BLaER1 (cell line): ENCODE data around the gene SMG6.

Experiments
- H3K27ac ChIP-seq: shearing (Covaris generic); formaldehyde crosslinking; 2 replicates; pipeline ENCODE4 v1.8.1; 2022
- H3K27me3 ChIP-seq: shearing (Covaris generic); formaldehyde crosslinking; 2 replicates; pipeline ENCODE4 v1.8.1; 2022
- H3K36me3 ChIP-seq: shearing (Covaris generic); formaldehyde crosslinking; 2 replicates; pipeline ENCODE4 v1.8.1; 2022
- H3K4me1 ChIP-seq: shearing (Covaris generic); formaldehyde crosslinking; 2 replicates; pipeline ENCODE4 v1.8.1; 2022
- H3K4me2 ChIP-seq: shearing (Covaris generic); formaldehyde crosslinking; 2 replicates; pipeline ENCODE4 v1.8.1; 2022
- H3K4me3 ChIP-seq: shearing (Covaris generic); formaldehyde crosslinking; 2 replicates; pipeline ENCODE4 v1.8.1; 2022
- H3K9ac ChIP-seq: shearing (Covaris generic); formaldehyde crosslinking; 2 replicates; pipeline ENCODE4 v1.8.1; 2022
- H3K9me3 ChIP-seq: shearing (Covaris generic); formaldehyde crosslinking; 2 replicates; pipeline ENCODE4 v1.8.1; 2022
- H4K20me1 ChIP-seq: shearing (Covaris generic); formaldehyde crosslinking; 2 replicates; pipeline ENCODE4 v1.8.1; 2022
- Cebpa-rat ChIP-seq: shearing (Covaris generic); IDR thresholded peaks from 2 replicates; pipeline ENCODE4 v1.8.1; 2022

Gene SMG6

GRCh38 chr17:2060681-2061440 is 242.7 kb downstream of the SMG6 start:
- H3K27me3 ChIP-seq: peaks cover 53% of the 10 kb centered on the region
- no peak overlapping the region; the same call in 1 of the 2 replicates for H3K27ac ChIP-seq
- H3K9me3 ChIP-seq: no peaks in the 10 kb centered on the region

DNA sequence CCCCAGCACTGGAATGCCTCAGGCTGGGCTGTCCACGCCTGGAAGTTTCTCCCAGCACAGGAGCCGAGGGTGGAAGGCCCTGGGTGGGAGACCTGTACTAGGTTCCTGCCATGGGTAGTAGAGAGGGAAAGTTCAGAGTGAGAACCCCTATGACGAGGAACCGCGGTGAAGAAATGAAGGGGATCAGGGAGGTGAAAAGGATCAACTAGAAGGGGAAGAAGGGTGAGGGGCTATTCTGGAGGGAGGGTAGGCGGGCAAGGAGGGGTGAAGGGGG is 243.3 kb downstream of the SMG6 start:
- peaks cover 40% of the 10 kb centered on the region for H3K36me3 ChIP-seq
- H3K4me3 ChIP-seq: no peak overlapping the region
- peaks cover 91% of the 10 kb centered on the region for H3K4me1 ChIP-seq
- no peak overlapping the region; the same call in 1 of the 2 replicates for H3K27ac ChIP-seq
- H3K27me3 ChIP-seq: peaks cover 59% of the 10 kb centered on the region
- TF ChIP-seq Cebpa-rat: no peak
- no peaks in the 10 kb centered on the region for H3K9me3 ChIP-seq
- H4K20me1 ChIP-seq: peaks cover 31% of the 10 kb centered on the region
- peak overlapping the region; percentile 100 for H3K4me2 ChIP-seq
- H3K9ac ChIP-seq: peak overlapping the region; percentile 71; the same call in 1 of the 2 replicates

More at GRCh38 chr17:2060681-2061440, 242.7 kb downstream of the SMG6 start:
- no peak overlapping the region for H3K4me3 ChIP-seq
- peaks cover 27% of the 10 kb centered on the region for H4K20me1 ChIP-seq
- H3K4me1 ChIP-seq: peaks cover 96% of the 10 kb centered on the region
- peaks cover 44% of the 10 kb centered on the region for H3K36me3 ChIP-seq
- no peak overlapping the region for H3K9ac ChIP-seq
- H3K4me2 ChIP-seq: peak overlapping the region; percentile 100
- no peak for TF ChIP-seq Cebpa-rat

- H3K4me2 ChIP-seq: peak overlapping the region; percentile 100
- peaks cover 40% of the 10 kb centered on the region for H3K36me3 ChIP-seq
- H3K4me3 ChIP-seq: peak overlapping the region; percentile 63
Observed at GRCh38 chr17:2059547-2060384, 243.8 kb downstream of the SMG6 start.

DNA sequence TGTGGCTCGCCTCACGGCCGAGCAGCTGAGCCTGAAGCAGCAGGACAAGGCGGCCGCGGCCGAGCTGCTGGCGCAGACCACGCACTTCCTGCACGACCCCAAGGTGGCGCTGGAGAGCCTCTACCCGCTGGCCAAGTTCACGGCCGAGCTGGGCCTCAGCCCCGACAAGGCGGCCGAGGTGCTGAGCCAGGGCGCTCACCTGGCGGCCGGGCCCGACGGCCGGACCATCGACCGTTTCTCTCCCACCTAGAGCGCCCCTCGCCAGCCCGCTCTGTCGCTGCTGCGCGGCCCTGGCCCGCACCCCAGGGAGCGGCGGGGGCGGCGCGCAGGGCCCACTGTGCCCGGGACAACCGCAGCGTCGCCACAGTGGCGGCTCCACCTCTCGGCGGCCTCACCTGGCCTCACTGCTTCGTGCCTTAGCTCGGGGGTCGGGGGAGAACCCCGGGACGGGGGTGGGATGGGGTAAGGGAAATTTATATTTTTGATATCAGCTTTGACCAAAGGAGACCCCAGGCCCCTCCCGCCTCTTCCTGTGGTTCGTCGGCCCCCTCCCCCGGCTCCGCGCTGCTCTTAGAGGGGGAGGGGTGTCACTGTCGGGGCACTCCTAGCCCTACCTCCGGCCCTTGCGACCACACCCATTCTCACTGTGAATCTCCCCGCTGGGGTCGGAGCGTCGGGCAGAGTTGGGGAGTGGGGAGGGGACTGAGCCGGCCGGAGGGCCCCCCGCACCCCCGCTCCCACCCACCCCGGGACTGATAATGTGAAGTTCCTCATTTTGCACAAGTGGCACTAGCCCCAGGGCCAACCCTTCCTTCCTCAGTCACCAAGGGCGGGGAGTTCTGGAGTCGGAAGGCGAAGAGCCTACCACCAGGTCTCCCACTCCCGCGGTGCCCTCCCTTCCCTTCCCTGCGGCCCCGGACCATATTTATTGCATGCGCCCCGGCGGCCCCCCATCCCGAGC is 244.7 kb downstream of the SMG6 start:
- peak overlapping the region; percentile 63 for H3K4me3 ChIP-seq
- peaks cover 73% of the 10 kb centered on the region for H3K27me3 ChIP-seq
- H3K9ac ChIP-seq: peak overlapping the region; percentile 71
- H3K4me2 ChIP-seq: peak overlapping the region; percentile 100
- H4K20me1 ChIP-seq: peaks cover 45% of the 10 kb centered on the region
- no peaks in the 10 kb centered on the region for H3K9me3 ChIP-seq
- peaks cover 85% of the 10 kb centered on the region for H3K4me1 ChIP-seq
- no peak for TF ChIP-seq Cebpa-rat
- peak overlapping the region; percentile 54; the same call in 1 of the 2 replicates for H3K27ac ChIP-seq
- H3K36me3 ChIP-seq: peaks cover 40% of the 10 kb centered on the region

More at GRCh38 chr17:2059547-2060384, 243.8 kb downstream of the SMG6 start:
- Histone ChIP-seq H4K20me1 (peaks cover 36% of the 10 kb centered on the region), H3K9me3 (no peaks in the 10 kb centered on the region), H3K27me3 (peaks cover 64% of the 10 kb centered on the region), H3K4me1 (peaks cover 86% of the 10 kb centered on the region), H3K27ac (peak overlapping the region; percentile 54; the same call in 1 of the 2 replicates), H3K9ac (peak overlapping the region; percentile 71)
- no peak for TF ChIP-seq Cebpa-rat

DNA sequence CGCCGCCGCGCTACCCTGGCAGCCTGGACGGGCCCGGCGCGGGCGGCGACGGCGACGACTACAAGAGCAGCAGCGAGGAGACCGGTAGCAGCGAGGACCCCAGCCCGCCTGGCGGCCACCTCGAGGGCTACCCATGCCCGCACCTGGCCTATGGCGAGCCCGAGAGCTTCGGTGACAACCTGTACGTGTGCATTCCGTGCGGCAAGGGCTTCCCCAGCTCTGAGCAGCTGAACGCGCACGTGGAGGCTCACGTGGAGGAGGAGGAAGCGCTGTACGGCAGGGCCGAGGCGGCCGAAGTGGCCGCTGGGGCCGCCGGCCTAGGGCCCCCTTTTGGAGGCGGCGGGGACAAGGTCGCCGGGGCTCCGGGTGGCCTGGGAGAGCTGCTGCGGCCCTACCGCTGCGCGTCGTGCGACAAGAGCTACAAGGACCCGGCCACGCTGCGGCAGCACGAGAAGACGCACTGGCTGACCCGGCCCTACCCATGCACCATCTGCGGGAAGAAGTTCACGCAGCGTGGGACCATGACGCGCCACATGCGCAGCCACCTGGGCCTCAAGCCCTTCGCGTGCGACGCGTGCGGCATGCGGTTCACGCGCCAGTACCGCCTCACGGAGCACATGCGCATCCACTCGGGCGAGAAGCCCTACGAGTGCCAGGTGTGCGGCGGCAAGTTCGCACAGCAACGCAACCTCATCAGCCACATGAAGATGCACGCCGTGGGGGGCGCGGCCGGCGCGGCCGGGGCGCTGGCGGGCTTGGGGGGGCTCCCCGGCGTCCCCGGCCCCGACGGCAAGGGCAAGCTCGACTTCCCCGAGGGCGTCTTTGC is 245.6 kb downstream of the SMG6 start:
- Histone ChIP-seq H3K4me2 (peak overlapping the region; percentile 100), H3K4me1 (peaks cover 84% of the 10 kb centered on the region)

GRCh38 chr17:2057175-2057759 is 246.3 kb downstream of the SMG6 start:
- Histone ChIP-seq H3K9me3 (no peaks in the 10 kb centered on the region), H3K9ac (peak overlapping the region; percentile 19; the same call in 1 of the 2 replicates), H3K36me3 (peaks cover 32% of the 10 kb centered on the region), H3K4me3 (peak overlapping the region; percentile 74), H3K4me2 (peak overlapping the region; percentile 100), H3K4me1 (peaks cover 77% of the 10 kb centered on the region), H3K27ac (no peak overlapping the region), H3K27me3 (peaks cover 85% of the 10 kb centered on the region), H4K20me1 (peaks cover 55% of the 10 kb centered on the region)
- no peak for TF ChIP-seq Cebpa-rat

More for the DNA sequence above, 245.6 kb downstream of the SMG6 start:
- H4K20me1 ChIP-seq: peaks cover 54% of the 10 kb centered on the region
- peaks cover 38% of the 10 kb centered on the region for H3K36me3 ChIP-seq
- no peak for TF ChIP-seq Cebpa-rat
- H3K4me3 ChIP-seq: peak overlapping the region; percentile 74
- peaks cover 82% of the 10 kb centered on the region for H3K27me3 ChIP-seq
- no peaks in the 10 kb centered on the region for H3K9me3 ChIP-seq
- H3K9ac ChIP-seq: 0 out of 2 replicates have a peak overlapping the region, but pooled peaks have one; percentile 19
- no peak overlapping the region for H3K27ac ChIP-seq

- H3K9me3 ChIP-seq: no peaks in the 10 kb centered on the region
- no peak overlapping the region for H3K27ac ChIP-seq
- no peak for TF ChIP-seq Cebpa-rat
- H3K36me3 ChIP-seq: peaks cover 25% of the 10 kb centered on the region
- H3K4me3 ChIP-seq: peak overlapping the region; percentile 74
- H3K27me3 ChIP-seq: peaks cover 93% of the 10 kb centered on the region
- H3K9ac ChIP-seq: peak overlapping the region; percentile 16; the same call in 1 of the 2 replicates
- H3K4me1 ChIP-seq: peaks cover 75% of the 10 kb centered on the region
- H4K20me1 ChIP-seq: peaks cover 61% of the 10 kb centered on the region
- H3K4me2 ChIP-seq: peak overlapping the region; percentile 100
Observed at GRCh38 chr17:2056206-2057174, 247.1 kb downstream of the SMG6 start.
